Hematopoietic multipotent progenitor cell treated with erythropoietin and hydrocortisone succinate and interleukin-3 and kit ligand, for 4 days (in vitro differentiated cells): ENCODE results near the gene THBD.

Experiments
- DNase-seq: peaks from one replicate; pipeline ENCODE4 v3.0.0-alpha.2; 2015

Gene THBD

DNA sequence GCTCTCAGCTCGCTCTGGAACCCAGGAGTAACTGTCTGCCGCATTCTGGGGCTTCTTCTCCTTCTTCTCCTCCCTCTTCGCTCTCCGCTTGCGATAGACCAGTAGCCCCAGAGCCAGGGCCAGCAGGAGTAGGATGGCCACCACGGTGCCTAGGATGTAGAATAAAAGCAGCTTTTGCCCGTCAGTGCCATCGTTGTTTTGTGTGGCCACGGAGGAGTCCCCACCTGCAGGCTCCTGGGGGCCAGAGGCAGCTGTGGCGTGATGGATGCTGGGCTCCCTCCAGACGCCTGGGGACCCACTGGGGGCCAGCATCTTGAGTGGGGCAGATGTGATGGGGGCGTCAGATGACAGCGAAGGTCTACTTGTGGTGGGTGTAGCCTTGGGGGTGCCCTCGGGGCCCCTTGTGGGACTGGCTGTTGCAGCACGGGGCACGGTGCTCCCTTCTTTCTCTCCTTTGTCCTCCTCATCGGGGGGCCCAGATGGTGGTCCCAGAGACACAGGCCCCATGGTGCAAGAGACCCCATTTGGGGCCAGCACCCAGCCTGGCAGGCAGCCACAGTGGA is 34.9 kb upstream of the THBD start:
- no peak for DNase-seq

GRCh38 chr20:23083553-23084220 is 34.2 kb upstream of the THBD start:
- DNase-seq, result no peak

- no peak for DNase-seq
These were observed 33.5 kb upstream of the THBD start for GRCh38 chr20:23082846-23083552.

GRCh38 chr20:23081263-23081819 is 31.9 kb upstream of the THBD start:
- no peak for DNase-seq

DNA sequence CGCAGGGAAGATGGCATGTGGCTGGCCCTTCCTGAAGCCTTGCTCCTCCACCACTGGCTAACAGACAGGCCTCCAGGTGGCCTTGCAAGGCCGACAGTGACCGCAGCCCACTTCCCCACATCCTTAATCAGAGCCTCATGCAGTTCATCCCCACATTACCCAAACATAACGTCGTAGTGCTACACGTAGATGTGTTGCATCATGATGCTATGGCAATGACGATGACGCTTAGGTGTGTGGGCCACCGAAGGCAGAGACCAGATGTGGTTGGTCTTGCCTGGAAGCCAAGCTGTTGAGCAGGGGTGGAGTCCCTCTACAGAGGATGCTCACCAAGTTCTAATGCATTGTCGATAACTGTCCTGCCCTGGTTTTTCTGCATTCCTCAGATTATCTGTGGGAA is 31.0 kb upstream of the THBD start:
- DNase-seq, result no peak

GRCh38 chr20:23079926-23080325 is 30.5 kb upstream of the THBD start:
- DNase-seq, result no peak

DNA sequence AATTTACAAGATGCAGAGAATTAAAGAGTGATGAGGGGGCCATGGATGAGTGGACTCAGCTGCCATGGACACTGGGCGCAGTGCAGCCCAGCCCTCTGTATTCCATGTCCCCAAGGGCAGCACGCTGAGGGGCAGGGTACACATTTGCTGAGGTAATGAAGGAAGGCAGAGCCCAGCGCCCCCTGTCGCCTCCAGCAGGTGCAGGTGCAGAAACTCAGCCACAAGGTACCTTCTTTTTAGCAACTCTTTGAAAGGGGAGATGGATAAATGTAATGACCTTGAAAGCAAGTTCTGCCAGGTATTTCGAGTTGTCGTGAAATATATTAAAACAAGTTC is 29.5 kb upstream of the THBD start:
- DNase-seq, result no peak

DNA sequence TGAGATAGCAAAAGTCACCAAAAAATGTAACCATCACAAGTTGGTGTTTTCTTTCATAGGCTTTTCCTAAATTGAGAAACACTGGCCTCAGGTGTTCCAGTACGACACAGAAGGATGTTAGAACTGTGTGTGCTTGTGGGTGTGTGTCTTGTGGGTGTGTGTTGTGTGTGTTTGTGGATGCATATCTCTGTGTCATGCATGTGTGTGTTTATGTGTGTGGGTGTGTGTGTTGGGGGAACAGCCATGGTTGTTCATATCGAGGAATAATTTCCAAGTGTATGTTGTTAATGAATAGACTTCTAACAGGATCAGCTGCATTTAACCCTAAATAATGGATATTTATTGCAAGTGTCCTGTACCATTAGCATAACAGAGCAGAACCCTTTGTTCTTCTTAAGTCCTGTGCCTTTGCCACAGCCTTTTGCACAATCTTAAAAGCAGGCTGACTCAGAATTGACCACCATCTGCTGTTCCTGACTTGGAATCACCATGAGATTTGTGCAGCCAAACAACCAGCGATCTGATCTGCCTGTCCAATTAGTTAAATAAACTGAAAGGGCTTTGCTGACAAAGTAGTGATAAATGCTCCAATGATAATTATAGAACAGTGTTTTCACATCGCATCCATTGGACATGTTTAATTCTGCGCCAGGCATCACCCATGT is 29.0 kb upstream of the THBD start:
- DNase-seq, result no peak

GRCh38 chr20:23077277-23077676 is 27.8 kb upstream of the THBD start:
- no peak for DNase-seq

DNA sequence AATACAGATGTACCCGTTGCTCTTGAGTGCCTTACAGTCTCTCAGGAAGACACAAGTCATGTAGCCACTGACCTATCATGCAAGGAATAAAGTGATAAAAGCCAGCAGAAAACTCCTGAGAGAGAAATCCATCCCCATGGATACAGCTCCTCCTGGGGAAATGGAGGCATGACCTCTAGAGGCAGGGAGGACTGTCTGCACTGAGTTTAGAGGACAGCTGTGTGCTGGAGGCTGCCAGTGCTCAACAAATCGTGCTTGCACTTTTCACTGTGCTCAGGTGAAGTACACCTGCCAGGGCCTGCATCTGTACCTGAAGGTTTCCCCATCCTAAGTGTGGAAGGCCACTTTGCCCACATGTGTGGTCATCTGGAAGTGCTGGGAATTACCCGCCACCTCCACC is 24.6 kb upstream of the THBD start:
- no peak for DNase-seq

DNA sequence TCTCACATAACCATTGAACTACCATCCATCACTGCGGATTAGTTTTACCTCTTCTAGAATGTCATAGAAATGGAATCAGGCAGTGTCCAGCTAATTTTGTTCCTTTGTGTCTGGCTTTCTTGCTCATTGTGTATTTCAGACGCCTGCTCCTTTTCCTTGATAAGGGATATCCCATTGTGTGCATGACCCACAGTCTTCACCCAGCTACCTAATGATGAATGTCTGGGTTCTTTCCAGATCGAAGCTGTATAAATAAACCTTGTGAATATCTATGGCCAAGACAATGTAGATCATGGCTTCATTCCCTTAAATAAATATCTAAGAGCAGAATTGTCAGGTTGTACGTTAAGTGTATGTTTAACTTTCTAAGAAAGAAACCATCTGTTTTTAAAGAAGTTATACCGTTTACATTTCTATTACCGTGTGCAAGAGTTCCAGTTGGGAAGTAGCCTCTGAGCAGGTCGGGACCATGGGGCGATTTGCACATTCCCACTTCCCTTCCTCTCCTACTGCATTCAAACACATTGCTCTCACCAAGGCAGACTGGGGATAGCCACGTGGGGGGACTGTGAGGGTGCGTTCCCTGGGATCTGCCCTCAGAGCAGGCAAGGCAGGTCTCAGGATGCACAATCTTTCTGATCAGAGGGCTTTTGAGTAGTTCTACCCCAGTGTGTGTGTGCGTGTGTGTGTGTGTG is 23.6 kb upstream of the THBD start:
- DNase-seq, result no peak

- no peak for DNase-seq
These were observed 22.5 kb upstream of the THBD start for GRCh38 chr20:23071996-23072395.

GRCh38 chr20:23071398-23071797 is 21.9 kb upstream of the THBD start:
- DNase-seq, result no peak

DNA sequence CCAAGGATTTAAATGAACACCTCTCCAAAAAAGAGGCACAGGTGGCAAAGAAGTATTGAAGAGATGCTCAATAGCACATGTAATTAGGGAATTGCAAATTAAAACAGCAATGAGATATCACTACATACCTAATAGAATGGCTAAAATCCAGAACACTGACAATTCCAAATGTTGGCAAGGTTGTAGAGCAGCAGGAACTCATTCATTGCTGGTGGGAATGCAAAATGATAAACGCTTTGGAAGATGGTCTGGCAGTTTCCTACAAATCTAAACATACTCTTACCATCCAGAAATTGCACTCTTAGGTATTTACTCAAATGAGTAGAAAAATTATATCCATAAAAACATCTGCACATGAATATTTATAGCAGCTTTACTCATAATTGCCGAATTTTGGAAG is 19.6 kb upstream of the THBD start:
- DNase-seq, result no peak

DNA sequence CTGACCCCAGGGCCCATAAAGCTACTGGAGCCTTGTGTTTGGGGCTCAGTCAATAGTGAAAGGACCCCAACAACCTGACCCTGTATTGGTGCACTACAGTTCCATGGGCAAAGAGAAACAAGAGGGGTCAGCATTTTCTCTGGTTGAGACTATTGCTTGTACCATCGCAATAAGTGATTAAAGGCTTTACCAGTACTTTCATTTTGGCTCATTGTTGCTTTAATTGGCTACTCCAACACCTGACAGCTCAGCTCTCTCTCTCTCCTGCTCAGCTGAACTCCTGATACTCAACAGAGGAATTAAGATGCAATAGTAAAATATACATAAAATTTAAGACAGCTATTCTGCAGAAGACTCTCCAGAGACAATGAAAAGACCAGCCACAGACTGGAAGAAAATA is 18.8 kb upstream of the THBD start:
- no peak for DNase-seq

GRCh38 chr20:23066772-23067171 is 17.3 kb upstream of the THBD start:
- DNase-seq, result no peak

GRCh38 chr20:23065266-23066201 is 16.1 kb upstream of the THBD start:
- no peak for DNase-seq

GRCh38 chr20:23063581-23063980 is 14.1 kb upstream of the THBD start:
- DNase-seq, result no peak

- DNase-seq, result no peak
These were observed 13.7 kb upstream of the THBD start for GRCh38 chr20:23063168-23063567.

- no peak for DNase-seq
These were observed 13.2 kb upstream of the THBD start for GRCh38 chr20:23062632-23063031.

DNA sequence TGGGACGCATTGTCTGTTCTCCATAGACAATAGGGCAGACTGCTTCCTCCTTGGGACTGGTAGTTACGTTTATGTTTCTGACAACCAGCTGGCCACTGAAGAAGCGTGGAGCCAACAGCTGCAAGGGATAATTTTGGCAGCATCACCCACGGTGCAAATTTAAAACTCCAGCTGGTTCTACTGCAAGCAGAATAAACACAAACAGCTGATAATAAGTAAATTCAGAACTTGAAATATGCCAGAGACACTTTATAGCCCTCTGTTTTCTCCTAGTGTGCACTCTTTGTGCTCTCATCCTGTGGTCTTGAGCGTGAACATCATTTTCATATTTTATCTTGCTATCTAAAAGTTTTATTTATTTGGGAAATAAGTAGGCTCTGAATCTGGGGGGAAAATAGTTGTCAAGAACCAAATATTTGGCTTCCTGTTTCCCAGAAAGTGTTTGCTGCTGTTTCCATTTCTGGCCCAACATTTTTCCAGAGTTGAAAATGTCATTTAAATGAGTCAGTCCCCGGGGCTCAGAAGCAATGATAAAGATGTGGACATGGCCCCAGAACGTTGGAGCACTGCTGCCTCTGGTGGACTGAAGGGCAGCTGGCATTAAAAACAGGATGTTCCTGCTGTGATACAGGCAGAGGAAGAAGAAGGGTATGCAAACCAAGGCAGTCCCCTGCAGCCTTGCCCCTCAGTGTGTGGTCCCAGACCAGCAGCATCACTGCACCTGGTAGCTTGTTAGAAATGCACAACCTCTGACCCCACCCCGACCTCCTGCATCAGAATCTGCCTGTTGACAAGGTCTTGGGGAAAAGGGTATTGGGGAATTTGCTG is 12.5 kb upstream of the THBD start:
- DNase-seq, result peak; percentile 61
